Retina (tissue), 1 donor: ENCODE data around the gene FAM3D.
A peak's percentile ranks its signal among the peaks of the same experiment; 100 is the strongest.

ENCODE experiments used
- DNase-seq: peaks from one replicate; pipeline ENCODE4 v3.0.0-alpha.2; 2016

FAM3D gene

GRCh38 chr3:58588030-58588614 is 78.5 kb downstream of the FAM3D start:
- peak; percentile 48 for DNase-seq

DNA sequence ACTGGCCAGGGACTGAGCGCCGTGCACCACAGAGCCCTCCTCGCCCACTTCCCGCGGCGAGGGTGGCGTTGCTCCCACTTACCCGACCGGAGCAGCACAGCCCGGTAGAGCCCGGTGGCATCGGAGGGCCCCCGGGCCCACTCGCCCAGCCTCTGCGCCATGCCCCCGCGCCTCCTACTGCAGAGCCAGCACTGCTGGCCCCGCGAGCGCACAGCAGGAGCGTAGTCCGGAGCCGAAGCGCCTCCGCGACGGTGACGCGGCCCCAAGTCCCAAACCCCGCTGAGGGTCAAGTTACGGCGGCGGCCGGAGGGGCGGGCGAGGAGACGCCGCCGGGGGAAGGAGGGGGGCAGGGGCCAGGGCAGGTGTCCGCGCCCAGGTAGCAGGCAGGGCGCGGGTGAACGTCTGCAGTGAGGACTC is 79.8 kb downstream of the FAM3D start:
- DNase-seq, result peak; percentile 62

- peak; percentile 51 for DNase-seq
Measured at GRCh38 chr3:58585994-58586393, 80.6 kb downstream of the FAM3D start.

DNA sequence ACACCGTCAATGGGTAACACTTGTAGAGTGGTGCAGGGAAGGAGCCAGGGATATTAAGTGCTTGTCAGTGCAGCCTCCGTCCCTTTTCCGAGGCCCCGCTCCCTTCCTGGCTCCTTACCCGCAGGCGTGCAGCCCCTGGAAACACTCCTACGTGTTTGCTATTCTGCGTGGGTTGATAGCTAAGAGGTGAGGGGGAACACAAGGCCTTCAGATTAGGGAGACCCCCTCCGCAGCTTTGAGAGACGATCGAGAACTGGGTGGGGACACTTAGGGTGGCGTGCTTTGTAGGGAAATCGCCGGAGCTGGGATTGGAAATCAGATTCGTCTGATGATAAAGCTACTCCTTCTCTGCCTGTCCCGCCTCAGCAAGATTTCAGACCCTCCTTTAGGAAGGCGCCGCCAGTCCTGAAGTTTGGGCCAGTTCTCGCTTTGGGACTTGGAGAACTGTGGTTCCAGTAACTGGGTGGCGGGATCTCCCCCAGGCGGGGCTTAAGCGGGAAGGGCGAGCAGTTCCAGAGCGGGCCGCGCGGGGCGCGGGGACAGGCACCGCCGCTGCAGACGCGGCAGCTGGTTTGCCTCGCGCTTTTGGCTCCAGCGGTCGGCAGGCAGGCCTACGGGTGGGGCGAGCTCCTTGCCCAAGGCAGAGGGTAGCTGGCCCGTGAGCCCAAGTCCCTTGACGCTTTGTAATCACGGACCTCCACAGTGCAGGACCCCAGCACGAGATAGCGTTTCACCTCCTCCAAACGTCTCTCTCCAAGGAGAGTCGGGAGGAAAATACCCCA is 81.4 kb downstream of the FAM3D start:
- DNase-seq, result peak; percentile 89

- DNase-seq, result no peak
Measured at GRCh38 chr3:58584690-58585004, 81.9 kb downstream of the FAM3D start.
